Measurements from ENCODE around the gene PCGF3. TPM values are rescaled to one million over a fixed set of nuclear protein-coding genes. Genes with fewer than 3 reads are reported as not detected.

The PCGF3 gene
- total and polyA plus RNA-seq, 9 of the 15 experiments (the other 6 are each of a cell fraction or from before 2014, with no cell fraction given) = 2.6 to 46.1 (median 20.3) TPM

GRCh38 chr4:771464-771863 is 65.8 kb downstream of the PCGF3 start:
- Histone ChIP-seq H2AFZ (ENCODE audit: low read depth, low read length) (no peak overlapping the region), H3K9me1 (ENCODE audit: control insufficient read depth, insufficient read depth, low read length) (no peaks in the 10 kb centered on the region), H3K79me2 (ENCODE audit: control insufficient read depth, insufficient read depth, low read length) (peaks cover 71% of the 10 kb centered on the region), H3K27me3 (ENCODE audit: control insufficient read depth in 2 of 2, insufficient read depth in 2 of 2, low read length in 2 of 2) (no peaks in the 10 kb centered on the region), H3K36me3 (ENCODE audit: control insufficient read depth, insufficient read depth, low read length) (peaks cover 87% of the 10 kb centered on the region), H3K4me2 (ENCODE audit: insufficient read depth, low read length) (no peak overlapping the region), H3K4me1 (replicated peaks in 1 of 2; ENCODE audit: control insufficient read depth in 2 of 2, insufficient read depth in 2 of 2, low read length in 2 of 2) (peaks cover 0 to 20% of the 10 kb centered on the region in 2 experiments; a peak in 3 of 5 replicates), H3K27ac (ENCODE audit: extremely low read depth, low read depth, low read length) (no peak overlapping the region), H3K9ac (ENCODE audit: insufficient read depth in 1 of 2, low read depth in 2 of 2, low read length in 2 of 2) (peak overlapping the region in 1 of 2 experiments; percentile 4; a peak in 2 of 4 replicates), H4K20me1 (replicated peaks; ENCODE audit: control insufficient read depth, insufficient read depth, low read length) (peaks cover 4% of the 10 kb centered on the region; the same call in 1 of the 2 replicates), H3K4me3 (no peak overlapping the region), H3K9me3 (replicated peaks; ENCODE audit: control insufficient read depth, insufficient read depth, low read depth, low read length) (peaks cover 7% of the 10 kb centered on the region; the same call in 1 of the 2 replicates)
- POLR2A ChIA-PET = interaction anchor here (2.4 kb wide), 1 partner anchor 10 kb away, joined by 11 read pairs; no protein-coding TSS in a partner anchor
- no peak for TF ChIP-seq YY1 (IDR thresholded peaks at IDR 0.05; ENCODE audit: borderline replicate concordance in 1 of 3, control insufficient read depth in 1 of 3, extremely low read depth in 1 of 3, insufficient read depth in 3 of 3, insufficient read length in 1 of 3, insufficient replicate concordance in 2 of 3, low read depth in 1 of 3, low read length in 2 of 3)
- TF ChIP-seq POLR2G (IDR thresholded peaks at IDR 0.05; ENCODE audit: low read depth, low read length) = peak; percentile 49
- TF ChIP-seq POLR2A (conservative IDR thresholded peaks at IDR 0.05) = 0 out of 2 replicates have a peak, but pooled peaks have one; percentile 27
- in situ Hi-C loops (cut with MboI) = no loop called here
- WGBS (ENCODE audit: insufficient coverage, low coverage, missing lambda C conversion rate) = 78% methylated on average over 6 of the region's 6 CpGs
- ATAC-seq = no peak
- BruUV-seq (replicated peaks) = no TSS peak
- DNase-seq (ENCODE audit: extremely low read depth in 1 of 4, low spot score in 3 of 4) = no peak
- intact Hi-C loops (cut with micrococcal nuclease) = no loop called here
- CTCF ChIA-PET (ENCODE audit: low intra/inter-chr PET ratio) = no interaction called here
- no peak for FAIRE-seq

DNA sequence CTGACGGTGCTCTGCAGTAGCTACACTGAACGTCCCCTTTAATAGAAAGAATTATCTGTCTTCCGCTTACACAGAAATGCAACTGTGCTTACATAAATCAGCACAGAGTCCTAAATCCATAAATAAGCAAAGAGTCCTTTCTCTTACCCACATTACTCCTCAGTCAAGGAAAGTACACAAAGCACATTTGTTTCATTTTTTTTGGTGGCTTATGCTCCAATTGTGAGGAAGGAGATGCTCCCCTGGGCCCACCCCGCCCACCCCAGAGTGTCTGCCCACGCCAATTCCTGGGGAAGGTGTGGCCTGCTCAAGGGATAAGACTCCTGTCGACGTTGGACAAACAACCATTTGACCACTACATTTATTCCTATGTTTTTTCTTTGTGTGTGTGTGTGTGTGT is 66.5 kb downstream of the PCGF3 start:
- Histone ChIP-seq H3K9me1 (ENCODE audit: control insufficient read depth, insufficient read depth, low read length) (no peaks in the 10 kb centered on the region), H3K9ac (ENCODE audit: insufficient read depth in 1 of 2, low read depth in 2 of 2, low read length in 2 of 2) (no peak overlapping the region), H3K4me1 (replicated peaks in 1 of 2; ENCODE audit: control insufficient read depth in 2 of 2, insufficient read depth in 2 of 2, low read length in 2 of 2) (peaks cover 0 to 20% of the 10 kb centered on the region in 2 experiments; a peak in 4 of 5 replicates), H3K36me3 (ENCODE audit: control insufficient read depth, insufficient read depth, low read length) (peaks cover 85% of the 10 kb centered on the region), H3K79me2 (ENCODE audit: control insufficient read depth, insufficient read depth, low read length) (peaks cover 78% of the 10 kb centered on the region), H4K20me1 (replicated peaks; ENCODE audit: control insufficient read depth, insufficient read depth, low read length) (peaks cover 4% of the 10 kb centered on the region; the same call in 1 of the 2 replicates), H3K27ac (ENCODE audit: extremely low read depth, low read depth, low read length) (no peak overlapping the region), H3K4me3 (no peak overlapping the region), H3K9me3 (replicated peaks; ENCODE audit: control insufficient read depth, insufficient read depth, low read depth, low read length) (peaks cover 7% of the 10 kb centered on the region), H2AFZ (ENCODE audit: low read depth, low read length) (no peak overlapping the region), H3K27me3 (ENCODE audit: control insufficient read depth in 2 of 2, insufficient read depth in 2 of 2, low read length in 2 of 2) (no peaks in the 10 kb centered on the region), H3K4me2 (ENCODE audit: insufficient read depth, low read length) (no peak overlapping the region)
- FAIRE-seq = no peak
- CTCF ChIA-PET (ENCODE audit: low intra/inter-chr PET ratio) = no interaction called here
- no peak for ATAC-seq
- no peak for DNase-seq (ENCODE audit: extremely low read depth in 1 of 4, low spot score in 3 of 4)
- BruUV-seq (replicated peaks) = no TSS peak
- 71% methylated on average over 7 of the region's 7 CpGs for WGBS (ENCODE audit: insufficient coverage, low coverage, missing lambda C conversion rate)
- intact Hi-C loops (cut with micrococcal nuclease) = no loop called here
- in situ Hi-C loops (cut with MboI) = no loop called here
- POLR2A ChIA-PET = interaction anchor here (2.4 kb wide), 1 partner anchor 10 kb away, joined by 11 read pairs; no protein-coding TSS in a partner anchor
- TF ChIP-seq ZNF583 (CRISPR knock-in tag; IDR thresholded peaks at IDR 0.05) = no peak
- TF ChIP-seq, protein P1, sequence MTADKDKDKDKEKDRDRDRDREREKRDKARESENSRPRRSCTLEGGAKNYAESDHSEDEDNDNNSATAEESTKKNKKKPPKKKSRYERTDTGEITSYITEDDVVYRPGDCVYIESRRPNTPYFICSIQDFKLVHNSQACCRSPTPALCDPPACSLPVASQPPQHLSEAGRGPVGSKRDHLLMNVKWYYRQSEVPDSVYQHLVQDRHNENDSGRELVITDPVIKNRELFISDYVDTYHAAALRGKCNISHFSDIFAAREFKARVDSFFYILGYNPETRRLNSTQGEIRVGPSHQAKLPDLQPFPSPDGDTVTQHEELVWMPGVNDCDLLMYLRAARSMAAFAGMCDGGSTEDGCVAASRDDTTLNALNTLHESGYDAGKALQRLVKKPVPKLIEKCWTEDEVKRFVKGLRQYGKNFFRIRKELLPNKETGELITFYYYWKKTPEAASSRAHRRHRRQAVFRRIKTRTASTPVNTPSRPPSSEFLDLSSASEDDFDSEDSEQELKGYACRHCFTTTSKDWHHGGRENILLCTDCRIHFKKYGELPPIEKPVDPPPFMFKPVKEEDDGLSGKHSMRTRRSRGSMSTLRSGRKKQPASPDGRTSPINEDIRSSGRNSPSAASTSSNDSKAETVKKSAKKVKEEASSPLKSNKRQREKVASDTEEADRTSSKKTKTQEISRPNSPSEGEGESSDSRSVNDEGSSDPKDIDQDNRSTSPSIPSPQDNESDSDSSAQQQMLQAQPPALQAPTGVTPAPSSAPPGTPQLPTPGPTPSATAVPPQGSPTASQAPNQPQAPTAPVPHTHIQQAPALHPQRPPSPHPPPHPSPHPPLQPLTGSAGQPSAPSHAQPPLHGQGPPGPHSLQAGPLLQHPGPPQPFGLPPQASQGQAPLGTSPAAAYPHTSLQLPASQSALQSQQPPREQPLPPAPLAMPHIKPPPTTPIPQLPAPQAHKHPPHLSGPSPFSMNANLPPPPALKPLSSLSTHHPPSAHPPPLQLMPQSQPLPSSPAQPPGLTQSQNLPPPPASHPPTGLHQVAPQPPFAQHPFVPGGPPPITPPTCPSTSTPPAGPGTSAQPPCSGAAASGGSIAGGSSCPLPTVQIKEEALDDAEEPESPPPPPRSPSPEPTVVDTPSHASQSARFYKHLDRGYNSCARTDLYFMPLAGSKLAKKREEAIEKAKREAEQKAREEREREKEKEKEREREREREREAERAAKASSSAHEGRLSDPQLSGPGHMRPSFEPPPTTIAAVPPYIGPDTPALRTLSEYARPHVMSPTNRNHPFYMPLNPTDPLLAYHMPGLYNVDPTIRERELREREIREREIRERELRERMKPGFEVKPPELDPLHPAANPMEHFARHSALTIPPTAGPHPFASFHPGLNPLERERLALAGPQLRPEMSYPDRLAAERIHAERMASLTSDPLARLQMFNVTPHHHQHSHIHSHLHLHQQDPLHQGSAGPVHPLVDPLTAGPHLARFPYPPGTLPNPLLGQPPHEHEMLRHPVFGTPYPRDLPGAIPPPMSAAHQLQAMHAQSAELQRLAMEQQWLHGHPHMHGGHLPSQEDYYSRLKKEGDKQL (CRISPR knock-in tag; IDR thresholded peaks at IDR 0.05; ENCODE audit: borderline replicate concordance) = no peak
- no peak for TF ChIP-seq ZNF175 (CRISPR knock-in tag; IDR thresholded peaks at IDR 0.05; ENCODE audit: low read depth)
- TF ChIP-seq, protein P2, sequence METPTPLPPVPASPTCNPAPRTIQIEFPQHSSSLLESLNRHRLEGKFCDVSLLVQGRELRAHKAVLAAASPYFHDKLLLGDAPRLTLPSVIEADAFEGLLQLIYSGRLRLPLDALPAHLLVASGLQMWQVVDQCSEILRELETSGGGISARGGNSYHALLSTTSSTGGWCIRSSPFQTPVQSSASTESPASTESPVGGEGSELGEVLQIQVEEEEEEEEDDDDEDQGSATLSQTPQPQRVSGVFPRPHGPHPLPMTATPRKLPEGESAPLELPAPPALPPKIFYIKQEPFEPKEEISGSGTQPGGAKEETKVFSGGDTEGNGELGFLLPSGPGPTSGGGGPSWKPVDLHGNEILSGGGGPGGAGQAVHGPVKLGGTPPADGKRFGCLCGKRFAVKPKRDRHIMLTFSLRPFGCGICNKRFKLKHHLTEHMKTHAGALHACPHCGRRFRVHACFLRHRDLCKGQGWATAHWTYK (CRISPR knock-in tag; IDR thresholded peaks at IDR 0.05) = no peak
- TF ChIP-seq CBFA2T2 (conservative IDR thresholded peaks at IDR 0.05) = no peak

Measured in K562 (cell line).